WTC11 (cell line): ENCODE results near the gene HDAC8. TPM values are rescaled to one million over a fixed set of nuclear protein-coding genes. Genes with fewer than 3 reads are reported as not detected.

Experiments
- ATAC-seq: fragments of 200-7000 bp; cut with Tn5 transposase; 2 replicates; pipeline ENCODE4 v1.10.0; 2021; ENCODE audit warnings: mild to moderate bottlenecking, moderate library complexity
- CTCF ChIA-PET: fragments of 300-600 bp; sonication (Branson Sonifier 250); formaldehyde crosslinking; loops from one replicate; lab custom pipeline; 2021; ENCODE audit warnings: antibody characterized with exemption; lab: Charles Lee
- POLR2A ChIA-PET: fragments of 350-600 bp; sonication (Branson Sonifier 250); formaldehyde crosslinking; loops from one replicate; lab custom pipeline; 2021; ENCODE audit warnings: antibody characterized with exemption; lab: Charles Lee
- DNase-seq: peaks from one replicate; pipeline ENCODE4 v3.0.0; 2021; ENCODE audit warnings: low spot score
- H3K27ac Mint-ChIP-seq: 2 replicates; pipeline ENCODE4 v1.8.0; 2021; ENCODE audit warnings: mixed read lengths
- H3K27me3 Mint-ChIP-seq: 2 replicates; pipeline ENCODE4 v1.8.0; 2021; ENCODE audit warnings: low read depth, mild to moderate bottlenecking, moderate library complexity, mixed read lengths
- H3K36me3 Mint-ChIP-seq: 2 replicates; pipeline ENCODE4 v1.8.0; 2021; ENCODE audit warnings: mixed read lengths
- H3K4me1 Mint-ChIP-seq: 2 replicates; pipeline ENCODE4 v1.8.0; 2022; ENCODE audit warnings: mixed read lengths
- H3K4me3 Mint-ChIP-seq: 2 replicates; pipeline ENCODE4 v1.8.0; 2021; ENCODE audit warnings: mild to moderate bottlenecking, moderate library complexity, mixed read lengths
- H3K9me3 Mint-ChIP-seq: 2 replicates; pipeline ENCODE4 v1.8.0; 2021; ENCODE audit warnings: mixed read lengths
- CBFB ChIP-seq: sonication (generic); formaldehyde crosslinking; IDR thresholded peaks from 2 replicates; pipeline ENCODE4 v1.8.1; 2022; ENCODE audit warnings: mild to moderate bottlenecking, low read depth, missing genetic modification reagents
- CDX4 ChIP-seq: fragments of 250-450 bp; sonication (Bioruptor Pico); IDR thresholded peaks from 2 replicates; pipeline ENCODE4 v1.9.0; 2021; ENCODE audit warnings: moderate library complexity, mild to moderate bottlenecking, inconsistent platforms, borderline replicate concordance
- CREB1 ChIP-seq: sonication (generic); formaldehyde crosslinking; IDR thresholded peaks from 2 replicates; pipeline ENCODE4 v1.8.0; 2023; ENCODE audit warnings: mild to moderate bottlenecking, missing genetic modification reagents
- ETV6 ChIP-seq: sonication (generic); formaldehyde crosslinking; IDR thresholded peaks from 2 replicates; pipeline ENCODE4 v1.8.1; 2022; ENCODE audit warnings: mild to moderate bottlenecking, missing genetic modification reagents
- FOXJ3 ChIP-seq: sonication (generic); formaldehyde crosslinking; IDR thresholded peaks from 2 replicates; pipeline ENCODE4 v1.9.0; 2021; ENCODE audit warnings: missing genetic modification reagents, mild to moderate bottlenecking, borderline replicate concordance
- JAZF1 ChIP-seq: fragments of 250-450 bp; sonication (Bioruptor Pico); IDR thresholded peaks from 2 replicates; pipeline ENCODE4 v1.9.0; 2021; ENCODE audit warnings: moderate library complexity, mild to moderate bottlenecking, inconsistent platforms
- JUN ChIP-seq: sonication (generic); formaldehyde crosslinking; IDR thresholded peaks from 2 replicates; pipeline ENCODE4 v1.8.0; 2023; ENCODE audit warnings: mild to moderate bottlenecking, missing genetic modification reagents
- MYBL2 ChIP-seq: sonication (generic); formaldehyde crosslinking; IDR thresholded peaks from 2 replicates; pipeline ENCODE4 v1.8.1; 2023; ENCODE audit warnings: mild to moderate bottlenecking, moderate library complexity, missing genetic modification reagents
- NR1H2 ChIP-seq: sonication (generic); formaldehyde crosslinking; IDR thresholded peaks from 2 replicates; pipeline ENCODE4 v1.9.0; 2021; ENCODE audit warnings: mild to moderate bottlenecking, moderate library complexity, missing genetic modification reagents
- RELA ChIP-seq: sonication (generic); formaldehyde crosslinking; IDR thresholded peaks from 2 replicates; pipeline ENCODE4 v1.8.1; 2022; ENCODE audit warnings: missing genetic modification reagents, mild to moderate bottlenecking, borderline replicate concordance
- RORB ChIP-seq: fragments of 250-450 bp; sonication (Bioruptor Pico); IDR thresholded peaks from 2 replicates; pipeline ENCODE4 v1.9.0; 2021; ENCODE audit warnings: mild to moderate bottlenecking
- SOX15 ChIP-seq: fragments of 250-450 bp; sonication (Bioruptor Pico); IDR thresholded peaks from 2 replicates; pipeline ENCODE4 v1.9.0; 2021; ENCODE audit warnings: mild to moderate bottlenecking
- TEAD4 ChIP-seq: sonication (generic); formaldehyde crosslinking; IDR thresholded peaks from 2 replicates; pipeline ENCODE4 v1.8.0; 2022; ENCODE audit warnings: mild to moderate bottlenecking, missing genetic modification reagents
- ZBTB43 ChIP-seq: sonication (generic); formaldehyde crosslinking; IDR thresholded peaks from 2 replicates; pipeline ENCODE4 v1.8.1; 2023; ENCODE audit warnings: mild to moderate bottlenecking, missing genetic modification reagents
- ZNF396 ChIP-seq: fragments of 250-450 bp; sonication (Bioruptor Pico); IDR thresholded peaks from 2 replicates; pipeline ENCODE4 v1.8.0; 2021; ENCODE audit warnings: mild to moderate bottlenecking, moderate library complexity, borderline replicate concordance
- ZNF416 ChIP-seq: fragments of 250-450 bp; sonication (Bioruptor Pico); IDR thresholded peaks from 2 replicates; pipeline ENCODE4 v1.9.0; 2021; ENCODE audit warnings: mild to moderate bottlenecking, inconsistent platforms
- ZNF423 ChIP-seq: fragments of 250-450 bp; sonication (Bioruptor Pico); IDR thresholded peaks from 2 replicates; pipeline ENCODE4 v2.1.2; 2022; ENCODE audit warnings: mild to moderate bottlenecking, moderate library complexity
- ZNF425 ChIP-seq: fragments of 250-450 bp; sonication (Bioruptor Pico); conservative IDR thresholded peaks from 2 replicates; pipeline ENCODE4 v1.9.0; 2021; ENCODE audit warnings: mild to moderate bottlenecking
- total RNA-seq: library from RNA; stranded (reverse); gene quantifications from 3 replicates; pipeline ENCODE4 v1.2.3, GENCODE V29; 2021
- TF ChIP-seq, protein P1 (sequence below): fragments of 250-450 bp; sonication (Bioruptor Pico); IDR thresholded peaks from 2 replicates; pipeline ENCODE4 v1.9.0; 2021; ENCODE audit warnings: mild to moderate bottlenecking, borderline replicate concordance
- TF ChIP-seq, protein P2 (sequence below): sonication (generic); formaldehyde crosslinking; IDR thresholded peaks from 2 replicates; pipeline ENCODE4 v1.8.1; 2022; ENCODE audit warnings: mild to moderate bottlenecking, moderate library complexity, missing genetic modification reagents
- TF ChIP-seq, protein P3 (sequence below): sonication (generic); formaldehyde crosslinking; IDR thresholded peaks from 2 replicates; pipeline ENCODE4 v1.8.1; 2022; ENCODE audit warnings: low read depth, missing genetic modification reagents, borderline replicate concordance

Gene HDAC8
- total RNA-seq, 1 experiment from 2014 or later = 22.5 TPM

- TF ChIP-seq, protein P1, sequence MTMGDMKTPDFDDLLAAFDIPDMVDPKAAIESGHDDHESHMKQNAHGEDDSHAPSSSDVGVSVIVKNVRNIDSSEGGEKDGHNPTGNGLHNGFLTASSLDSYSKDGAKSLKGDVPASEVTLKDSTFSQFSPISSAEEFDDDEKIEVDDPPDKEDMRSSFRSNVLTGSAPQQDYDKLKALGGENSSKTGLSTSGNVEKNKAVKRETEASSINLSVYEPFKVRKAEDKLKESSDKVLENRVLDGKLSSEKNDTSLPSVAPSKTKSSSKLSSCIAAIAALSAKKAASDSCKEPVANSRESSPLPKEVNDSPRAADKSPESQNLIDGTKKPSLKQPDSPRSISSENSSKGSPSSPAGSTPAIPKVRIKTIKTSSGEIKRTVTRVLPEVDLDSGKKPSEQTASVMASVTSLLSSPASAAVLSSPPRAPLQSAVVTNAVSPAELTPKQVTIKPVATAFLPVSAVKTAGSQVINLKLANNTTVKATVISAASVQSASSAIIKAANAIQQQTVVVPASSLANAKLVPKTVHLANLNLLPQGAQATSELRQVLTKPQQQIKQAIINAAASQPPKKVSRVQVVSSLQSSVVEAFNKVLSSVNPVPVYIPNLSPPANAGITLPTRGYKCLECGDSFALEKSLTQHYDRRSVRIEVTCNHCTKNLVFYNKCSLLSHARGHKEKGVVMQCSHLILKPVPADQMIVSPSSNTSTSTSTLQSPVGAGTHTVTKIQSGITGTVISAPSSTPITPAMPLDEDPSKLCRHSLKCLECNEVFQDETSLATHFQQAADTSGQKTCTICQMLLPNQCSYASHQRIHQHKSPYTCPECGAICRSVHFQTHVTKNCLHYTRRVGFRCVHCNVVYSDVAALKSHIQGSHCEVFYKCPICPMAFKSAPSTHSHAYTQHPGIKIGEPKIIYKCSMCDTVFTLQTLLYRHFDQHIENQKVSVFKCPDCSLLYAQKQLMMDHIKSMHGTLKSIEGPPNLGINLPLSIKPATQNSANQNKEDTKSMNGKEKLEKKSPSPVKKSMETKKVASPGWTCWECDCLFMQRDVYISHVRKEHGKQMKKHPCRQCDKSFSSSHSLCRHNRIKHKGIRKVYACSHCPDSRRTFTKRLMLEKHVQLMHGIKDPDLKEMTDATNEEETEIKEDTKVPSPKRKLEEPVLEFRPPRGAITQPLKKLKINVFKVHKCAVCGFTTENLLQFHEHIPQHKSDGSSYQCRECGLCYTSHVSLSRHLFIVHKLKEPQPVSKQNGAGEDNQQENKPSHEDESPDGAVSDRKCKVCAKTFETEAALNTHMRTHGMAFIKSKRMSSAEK (CRISPR knock-in tag) = no peak
These were observed 94.3 kb downstream of the HDAC8 start (continued) for GRCh38 chrX:72478351-72478750.

- DNase-seq (no peak), ATAC-seq (no peak)
- H3K36me3 Mint-ChIP-seq = no peaks in the 10 kb centered on the region
- ChIA-PET POLR2A (no interaction called here), CTCF (interaction anchor here (1.2 kb wide), 1 partner anchor 68 kb away, joined by 5 read pairs; no protein-coding TSS in a partner anchor)
- H3K27me3 Mint-ChIP-seq = no peaks in the 10 kb centered on the region
- TF ChIP-seq JAZF1 (no peak), ZBTB43 (CRISPR knock-in tag) (no peak), ZNF425 (CRISPR knock-in tag) (no peak), RELA (CRISPR knock-in tag) (no peak), JUN (CRISPR knock-in tag) (no peak), ZNF396 (CRISPR knock-in tag) (no peak), ETV6 (CRISPR knock-in tag) (no peak), CDX4 (CRISPR knock-in tag) (no peak)
- peaks cover 53% of the 10 kb centered on the region for H3K4me1 Mint-ChIP-seq
- no peaks in the 10 kb centered on the region for H3K9me3 Mint-ChIP-seq
- H3K27ac Mint-ChIP-seq = no peak overlapping the region; the same call in 1 of the 2 replicates
- H3K4me3 Mint-ChIP-seq = no peak overlapping the region
These were observed 94.9 kb downstream of the HDAC8 start for GRCh38 chrX:72477781-72478181.

- Mint-ChIP-seq H3K27ac (no peak overlapping the region), H3K4me1 (peaks cover 53% of the 10 kb centered on the region)
- CTCF ChIA-PET = no interaction called here
- no peak for ATAC-seq
- TF ChIP-seq NR1H2 = no peak
- no peak for TF ChIP-seq CBFB (CRISPR knock-in tag)
- TF ChIP-seq MYBL2 (CRISPR knock-in tag) = no peak
- TF ChIP-seq, protein P2, sequence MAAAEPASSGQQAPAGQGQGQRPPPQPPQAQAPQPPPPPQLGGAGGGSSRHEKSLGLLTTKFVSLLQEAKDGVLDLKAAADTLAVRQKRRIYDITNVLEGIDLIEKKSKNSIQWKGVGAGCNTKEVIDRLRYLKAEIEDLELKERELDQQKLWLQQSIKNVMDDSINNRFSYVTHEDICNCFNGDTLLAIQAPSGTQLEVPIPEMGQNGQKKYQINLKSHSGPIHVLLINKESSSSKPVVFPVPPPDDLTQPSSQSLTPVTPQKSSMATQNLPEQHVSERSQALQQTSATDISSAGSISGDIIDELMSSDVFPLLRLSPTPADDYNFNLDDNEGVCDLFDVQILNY (CRISPR knock-in tag) = no peak
- TF ChIP-seq SOX15 (CRISPR knock-in tag) = no peak
- TF ChIP-seq TEAD4 = no peak
- TF ChIP-seq, protein P3, sequence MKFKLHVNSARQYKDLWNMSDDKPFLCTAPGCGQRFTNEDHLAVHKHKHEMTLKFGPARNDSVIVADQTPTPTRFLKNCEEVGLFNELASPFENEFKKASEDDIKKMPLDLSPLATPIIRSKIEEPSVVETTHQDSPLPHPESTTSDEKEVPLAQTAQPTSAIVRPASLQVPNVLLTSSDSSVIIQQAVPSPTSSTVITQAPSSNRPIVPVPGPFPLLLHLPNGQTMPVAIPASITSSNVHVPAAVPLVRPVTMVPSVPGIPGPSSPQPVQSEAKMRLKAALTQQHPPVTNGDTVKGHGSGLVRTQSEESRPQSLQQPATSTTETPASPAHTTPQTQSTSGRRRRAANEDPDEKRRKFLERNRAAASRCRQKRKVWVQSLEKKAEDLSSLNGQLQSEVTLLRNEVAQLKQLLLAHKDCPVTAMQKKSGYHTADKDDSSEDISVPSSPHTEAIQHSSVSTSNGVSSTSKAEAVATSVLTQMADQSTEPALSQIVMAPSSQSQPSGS (CRISPR knock-in tag) = no peak
- no peak for TF ChIP-seq CREB1
- no peak for TF ChIP-seq ZNF416
- no peak for TF ChIP-seq RORB (CRISPR knock-in tag)
- TF ChIP-seq ZNF423 = no peak
- TF ChIP-seq FOXJ3 (CRISPR knock-in tag) = no peak
- TF ChIP-seq, all 79 proteins: peak for 0
- H3K27me3 Mint-ChIP-seq = no peaks in the 10 kb centered on the region
- POLR2A ChIA-PET = no interaction called here
- no peaks in the 10 kb centered on the region for H3K9me3 Mint-ChIP-seq
- peaks cover 2% of the 10 kb centered on the region; the same call in 1 of the 2 replicates for H3K36me3 Mint-ChIP-seq
- no peak for DNase-seq
- H3K4me3 Mint-ChIP-seq = no peak overlapping the region
These were observed 95.3 kb downstream of the HDAC8 start for GRCh38 chrX:72477376-72477775.
